Caco-2 (cell line): ENCODE results near the gene FGF14. TPM values are rescaled to one million over a fixed set of nuclear protein-coding genes. Genes with fewer than 3 reads are reported as not detected.

Experiments used
- BruUV-seq: library from RNA; stranded (reverse); fragments of 400-500 nt; replicated peaks from 2 replicates; lab custom pipeline; 2021; lab: Mats Ljungman, UMichigan
- CTCF ChIA-PET: fragments of 300-600 bp; sonication (Branson Sonifier 250); formaldehyde crosslinking; loops from one replicate; lab custom pipeline; 2022; ENCODE audit warnings: antibody characterized with exemption; lab: Charles Lee
- POLR2A ChIA-PET: fragments of 300-600 bp; sonication (Branson Sonifier 250); formaldehyde crosslinking; loops from one replicate; lab custom pipeline; 2022; ENCODE audit warnings: antibody characterized with exemption; lab: Charles Lee
- DNase-seq, 2 experiments: peaks; one replicate each; pipeline versions ENCODE4 v3.0.0 to v3.0.0-alpha.2; 2020 to 2022
- H3K27me3 ChIP-seq: replicated peaks from 2 replicates; pipeline ENCODE4 v1.6.0; 2011; ENCODE audit warnings: low read length; ENCODE audit not compliant: control insufficient read depth, insufficient read depth
- H3K36me3 ChIP-seq: 2 replicates; pipeline ENCODE4 v1.5.1; 2011; ENCODE audit warnings: low read length; ENCODE audit not compliant: control insufficient read depth, insufficient read depth
- H3K4me1 ChIP-seq: fragments of 250-450 bp; sonication (Bioruptor Pico); 2 replicates; pipeline ENCODE4 v1.5.1; 2020; ENCODE audit warnings: mild to moderate bottlenecking
- H3K4me3 ChIP-seq: 2 replicates; pipeline ENCODE4 v1.5.1; 2011; ENCODE audit warnings: low read depth, mild to moderate bottlenecking, control low read depth, low read length
- H3K9me3 ChIP-seq: fragments of 250-450 bp; sonication (Bioruptor Pico); 2 replicates; pipeline ENCODE4 v1.5.1; 2020; ENCODE audit warnings: mild to moderate bottlenecking, moderate library complexity
- H3K27ac Mint-ChIP-seq: one replicate; pipeline ENCODE4 v1.8.0; 2022; ENCODE audit warnings: mixed read lengths; ENCODE audit not compliant: unreplicated experiment
- H3K27me3 Mint-ChIP-seq: one replicate; pipeline ENCODE4 v1.8.0; 2022; ENCODE audit warnings: mixed read lengths; ENCODE audit not compliant: insufficient read depth, unreplicated experiment
- H3K36me3 Mint-ChIP-seq: one replicate; pipeline ENCODE4 v1.8.0; 2022; ENCODE audit warnings: mild to moderate bottlenecking, mixed read lengths; ENCODE audit not compliant: insufficient read depth, unreplicated experiment
- H3K4me1 Mint-ChIP-seq: one replicate; pipeline ENCODE4 v1.8.0; 2022; ENCODE audit warnings: low read depth, mixed read lengths; ENCODE audit not compliant: unreplicated experiment
- H3K4me3 Mint-ChIP-seq: one replicate; pipeline ENCODE4 v1.8.0; 2022; ENCODE audit warnings: mild to moderate bottlenecking, moderate library complexity, mixed read lengths; ENCODE audit not compliant: unreplicated experiment
- H3K9me3 Mint-ChIP-seq: one replicate; pipeline ENCODE4 v1.8.0; 2022; ENCODE audit warnings: mixed read lengths; ENCODE audit not compliant: unreplicated experiment
- CTCF ChIP-seq, 2 experiments: fragments of 200-600 bp in 1 of 2; IDR thresholded peaks; 1 replicate in 1 of 2; 2 replicates in 1 of 2; pipeline versions ENCODE4 v1.5.1 to v1.8.0; 2011 to 2022; ENCODE audit warnings: antibody characterized with exemption in 1 of 2, control low read depth in 1 of 2, inconsistent platforms in 1 of 2, low read depth in 1 of 2, low read length in 1 of 2, mild to moderate bottlenecking in 1 of 2, moderate library complexity in 1 of 2; ENCODE audit not compliant: insufficient read depth in 1 of 2, severe bottlenecking in 1 of 2, unreplicated experiment in 1 of 2
- intact Hi-C: fragments of 100-400 bp; cut with micrococcal nuclease; formaldehyde crosslinking; loops from one replicate; pipeline ENCODE4 v1.10.0; 2022; ENCODE audit not compliant: unreplicated experiment
- total RNA-seq: library from RNA; stranded (reverse); gene quantifications from 2 replicates; pipeline ENCODE4 v1.2.3, GENCODE V29; 2022

FGF14 gene
- total RNA-seq, 1 experiment from 2014 or later = not detected

GRCh38 chr13:101712026-101712348 is 689.9 kb downstream of the FGF14 start:
- intact Hi-C loops = no loop called here
- H3K27me3 Mint-ChIP-seq = peaks cover 3% of the 10 kb centered on the region

DNA sequence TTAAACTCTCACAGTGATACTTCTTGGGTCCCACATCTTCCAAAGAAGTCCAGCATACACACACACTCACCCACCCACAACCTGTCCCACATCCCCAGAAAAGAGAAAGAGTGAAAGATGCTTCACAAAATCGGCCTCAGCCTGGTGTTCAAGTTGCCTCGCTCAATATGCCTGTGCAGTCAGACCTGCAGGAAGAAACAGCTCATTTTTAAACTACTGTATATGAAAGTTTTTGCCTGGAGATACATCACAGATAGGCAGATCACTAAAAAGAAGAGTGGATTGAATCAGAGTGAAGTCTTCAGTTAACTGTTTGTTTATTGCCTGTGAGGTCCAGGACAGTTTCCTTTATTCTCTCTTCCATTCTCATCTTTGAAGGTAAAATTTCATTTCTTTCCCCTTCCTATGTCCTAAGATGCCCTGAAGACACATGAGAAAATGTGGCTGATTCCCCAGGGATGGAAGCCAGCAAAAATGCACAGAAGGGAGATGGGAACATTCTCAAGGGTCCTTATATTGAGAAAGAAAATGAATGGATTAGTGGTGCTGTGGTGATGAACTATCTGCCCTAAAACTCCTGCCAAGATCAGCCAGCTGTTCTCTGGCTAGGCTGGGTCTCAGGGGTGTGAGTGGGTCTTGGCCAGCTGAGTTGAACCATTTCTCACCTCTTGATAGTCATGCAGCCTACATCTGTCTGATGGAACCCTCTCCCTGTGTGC is 690.4 kb downstream of the FGF14 start:
- TF ChIP-seq CTCF (IDR thresholded peaks at IDR 0.05; ENCODE audit: insufficient read depth in 1 of 2, low read depth in 1 of 2, low read length in 1 of 2, severe bottlenecking in 1 of 2, unreplicated experiment in 1 of 2) = no peak
- Histone ChIP-seq H3K9me3 (no peaks in the 10 kb centered on the region), H3K4me3 (no peak overlapping the region), H3K36me3 (no peaks in the 10 kb centered on the region), H3K4me1 (no peaks in the 10 kb centered on the region), H3K27me3 (no peaks in the 10 kb centered on the region)
- ChIA-PET POLR2A (no interaction called here), CTCF (no interaction called here)
- Mint-ChIP-seq H3K36me3 (no peaks in the 10 kb centered on the region), H3K27me3 (peaks cover 3% of the 10 kb centered on the region), H3K4me3 (no peak overlapping the region), H3K27ac (no peak overlapping the region), H3K4me1 (no peaks in the 10 kb centered on the region), H3K9me3 (no peaks in the 10 kb centered on the region)
- BruUV-seq = no TSS peak
- intact Hi-C loops = no loop called here
- no peak for DNase-seq

More at GRCh38 chr13:101712026-101712348, 689.9 kb downstream of the FGF14 start:
- no peaks in the 10 kb centered on the region for H3K9me3 Mint-ChIP-seq
- CTCF ChIA-PET = no interaction called here
- no peak overlapping the region for H3K27ac Mint-ChIP-seq
- H3K4me3 ChIP-seq = no peak overlapping the region
- H3K4me3 Mint-ChIP-seq = no peak overlapping the region
- no peak for TF ChIP-seq CTCF (IDR thresholded peaks at IDR 0.05; ENCODE audit: insufficient read depth in 1 of 2, low read depth in 1 of 2, low read length in 1 of 2, severe bottlenecking in 1 of 2, unreplicated experiment in 1 of 2)
- DNase-seq = no peak
- H3K4me1 ChIP-seq = no peaks in the 10 kb centered on the region
- no peaks in the 10 kb centered on the region for H3K4me1 Mint-ChIP-seq
- no peaks in the 10 kb centered on the region for H3K9me3 ChIP-seq
- POLR2A ChIA-PET = no interaction called here
- no peaks in the 10 kb centered on the region for H3K27me3 ChIP-seq
- no TSS peak for BruUV-seq
- H3K36me3 Mint-ChIP-seq = no peaks in the 10 kb centered on the region
- H3K36me3 ChIP-seq = no peaks in the 10 kb centered on the region

GRCh38 chr13:101709952-101710351 is 691.9 kb downstream of the FGF14 start:
- H3K9me3 Mint-ChIP-seq = no peaks in the 10 kb centered on the region
- ChIA-PET POLR2A (no interaction called here), CTCF (no interaction called here)

More at GRCh38 chr13:101709952-101710351, 691.9 kb downstream of the FGF14 start:
- Mint-ChIP-seq H3K27ac (no peak overlapping the region), H3K36me3 (no peaks in the 10 kb centered on the region), H3K4me3 (no peak overlapping the region), H3K27me3 (peaks cover 5% of the 10 kb centered on the region), H3K4me1 (no peaks in the 10 kb centered on the region)
- intact Hi-C loops = no loop called here
- DNase-seq = no peak
- no peaks in the 10 kb centered on the region for H3K9me3 ChIP-seq
- BruUV-seq = no TSS peak
- no peaks in the 10 kb centered on the region for H3K27me3 ChIP-seq
- no peak overlapping the region for H3K4me3 ChIP-seq
- H3K4me1 ChIP-seq = no peaks in the 10 kb centered on the region
- no peak for TF ChIP-seq CTCF (IDR thresholded peaks at IDR 0.05; ENCODE audit: insufficient read depth in 1 of 2, low read depth in 1 of 2, low read length in 1 of 2, severe bottlenecking in 1 of 2, unreplicated experiment in 1 of 2)
- H3K36me3 ChIP-seq = no peaks in the 10 kb centered on the region
